ENCODE results near the gene INO80B.

- TF ChIP-seq POLR2AphosphoS5 (IDR thresholded peaks at IDR 0.05; ENCODE audit: low read depth, low read length), result no peak
- no peak for TF ChIP-seq TAF1 (IDR thresholded peaks at IDR 0.05; ENCODE audit: borderline replicate concordance, insufficient read depth, low read length)
These were observed 7.3 kb downstream of the INO80B start for GRCh38 chr2:74462054-74462785.

Data from PFSK-1 (cell line).